HCT116 (cell line): Measurements from ENCODE around the gene FOXR2. TPM values are rescaled to one million over a fixed set of nuclear protein-coding genes. Genes with fewer than 3 reads are reported as not detected.

Experiments used
- ATAC-seq: fragments of 200-7000 bp; cut with Tn5 transposase; 2 replicates; pipeline ENCODE4 v1.9.1; 2020; ENCODE audit warnings: mild to moderate bottlenecking, moderate library complexity
- Bru-seq: library from RNA; stranded (reverse); fragments of 400-500 nt; gene quantifications from one replicate; lab custom pipeline; 2021; lab: Mats Ljungman, UMichigan
- BruChase-seq, 2 experiments: library from RNA; stranded (reverse); fragments of 400-500 nt; gene quantifications; one replicate each; lab custom pipeline; 2021; lab: Mats Ljungman, UMichigan
- BruUV-seq: library from RNA; stranded (reverse); fragments of 400-500 nt; replicated peaks from 2 replicates; lab custom pipeline; 2021; lab: Mats Ljungman, UMichigan
- CTCF ChIA-PET: fragments of 300-600 bp; sonication (Branson Sonifier 250); formaldehyde crosslinking; loops from one replicate; lab custom pipeline; 2021; ENCODE audit warnings: antibody characterized with exemption; lab: Charles Lee
- POLR2A ChIA-PET: fragments of 300-600, 350-600 bp; sonication (Branson Sonifier 250); formaldehyde crosslinking; loops from one replicate; lab custom pipeline; 2021; ENCODE audit warnings: antibody characterized with exemption; lab: Charles Lee
- RAD21 ChIA-PET, 2 experiments: fragments of 300-600 bp; sonication (Branson Sonifier 250); formaldehyde crosslinking; loops; one replicate each; lab custom pipeline; 2023; ENCODE audit warnings: low total read pairs in 2 of 2; ENCODE audit not compliant: uncharacterized antibody in 2 of 2, unreplicated experiment in 2 of 2, low non-redundant PET in 1 of 2; lab: Charles Lee
- DNase-seq: peaks from one replicate; pipeline ENCODE4 v3.0.0-alpha.2; 2010; ENCODE audit warnings: low read depth, low spot score
- H2AFZ ChIP-seq: fragments of 200-600 bp; shearing (Covaris generic), sonication (generic); 2 replicates; pipeline ENCODE4 v1.6.1; 2017; ENCODE audit warnings: low read depth, mixed run types, mixed read lengths, antibody characterized with exemption, low read length; ENCODE audit not compliant: poor library complexity, severe bottlenecking
- H3K27ac ChIP-seq: 2 replicates; pipeline ENCODE4 v1.5.1; 2012; ENCODE audit warnings: low read depth, low read length
- H3K27me3 ChIP-seq: fragments of 200-600 bp; sonication (generic); 2 replicates; pipeline ENCODE4 v1.6.1; 2016; ENCODE audit warnings: mixed run types, low read length, mixed read lengths; ENCODE audit not compliant: insufficient read depth
- H3K36me3 ChIP-seq, 2 experiments: fragments of 200-500 bp in 1 of 2; fragments of 200-600 bp in 1 of 2; sonication (Bioruptor generic) in 1 of 2; sonication (generic) in 1 of 2; 2 replicates each; pipeline versions ENCODE4 v1.5.1 to v1.6.1; 2014 to 2016; ENCODE audit warnings: low read length in 2 of 2, inconsistent platforms in 1 of 2, mixed read lengths in 1 of 2, mixed run types in 1 of 2; ENCODE audit not compliant: insufficient read depth in 2 of 2, control insufficient read depth in 1 of 2
- H3K4me1 ChIP-seq, 2 experiments: fragments of 200-600 bp in 1 of 2; sonication (generic) in 1 of 2; 2 replicates each; pipeline versions ENCODE4 v1.5.1 to v1.6.1; 2012 to 2017; ENCODE audit warnings: low read length in 2 of 2, inconsistent platforms in 1 of 2, mild to moderate bottlenecking in 1 of 2, mixed read lengths in 1 of 2, mixed run types in 1 of 2, moderate library complexity in 1 of 2; ENCODE audit not compliant: insufficient read depth in 2 of 2, control insufficient read depth in 1 of 2
- H3K4me2 ChIP-seq: fragments of 200-600 bp; sonication (generic); 2 replicates; pipeline ENCODE4 v1.6.1; 2017; ENCODE audit warnings: mixed run types, low read length, mixed read lengths
- H3K4me3 ChIP-seq, 2 experiments: fragments of 200-600 bp in 1 of 2; sonication (generic) in 1 of 2; replicated peaks in 1 of 2; 2 replicates each; pipeline ENCODE4 v1.5.1; 2011 to 2016; ENCODE audit warnings: low read length in 2 of 2, control low read depth in 1 of 2, low read depth in 1 of 2, mild to moderate bottlenecking in 1 of 2, mixed read lengths in 1 of 2, mixed run types in 1 of 2
- H3K79me2 ChIP-seq: fragments of 200-600 bp; sonication (generic); 2 replicates; pipeline ENCODE4 v1.6.1; 2017; ENCODE audit warnings: mild to moderate bottlenecking, mixed run types, low read length, moderate library complexity, mixed read lengths; ENCODE audit not compliant: insufficient read depth
- H3K9ac ChIP-seq: fragments of 200-600 bp; sonication (generic); 2 replicates; pipeline ENCODE4 v1.6.1; 2016; ENCODE audit warnings: low read length, mixed read lengths
- H3K9me2 ChIP-seq: fragments of 200-600 bp; sonication (generic), shearing (Covaris generic); 2 replicates; pipeline ENCODE4 v1.6.1; 2017; ENCODE audit warnings: mixed run types, mild to moderate bottlenecking, moderate library complexity; ENCODE audit not compliant: insufficient read depth
- H3K9me3 ChIP-seq, 2 experiments: fragments of 200-500 bp in 1 of 2; fragments of 200-600 bp in 1 of 2; sonication (Bioruptor generic) in 1 of 2; sonication (generic) in 1 of 2; 2 replicates each; pipeline ENCODE4 v1.6.1; 2014 to 2017; ENCODE audit warnings: low read length in 2 of 2, mixed read lengths in 2 of 2, inconsistent platforms in 1 of 2, low read depth in 1 of 2, mild to moderate bottlenecking in 1 of 2, mixed run types in 1 of 2, moderate library complexity in 1 of 2; ENCODE audit not compliant: control insufficient read depth in 1 of 2, insufficient read depth in 1 of 2
- H4K20me1 ChIP-seq: fragments of 200-600 bp; sonication (generic), shearing (Covaris generic); 2 replicates; pipeline ENCODE4 v1.6.1; 2017; ENCODE audit warnings: mixed run types, mild to moderate bottlenecking, moderate library complexity; ENCODE audit not compliant: insufficient read depth
- CTCF ChIP-seq, 3 experiments: fragments of 200-600 bp in 1 of 3; sonication (generic) in 1 of 3; IDR thresholded peaks in 2 of 3; conservative IDR thresholded peaks in 1 of 3; 2 replicates each; pipeline ENCODE4 v1.5.1; 2012 to 2017; ENCODE audit warnings: low read depth in 2 of 3, low read length in 2 of 3, antibody characterized with exemption in 1 of 3, borderline replicate concordance in 1 of 3, control low read depth in 1 of 3, mild to moderate bottlenecking in 1 of 3, mixed read lengths in 1 of 3, mixed run types in 1 of 3, moderate library complexity in 1 of 3; ENCODE audit not compliant: insufficient read depth in 1 of 3
- EGR1 ChIP-seq: IDR thresholded peaks from 2 replicates; pipeline ENCODE4 v1.6.1; 2012; ENCODE audit warnings: low read depth
- ELF1 ChIP-seq: IDR thresholded peaks from 2 replicates; pipeline ENCODE4 v1.6.1; 2012; ENCODE audit warnings: low read depth, borderline replicate concordance
- EZH2 ChIP-seq: fragments of 200-600 bp; sonication (generic); IDR thresholded peaks from 2 replicates; pipeline ENCODE4 v1.6.1; 2017; ENCODE audit warnings: antibody characterized with exemption, mixed run types
- EZH2phosphoT487 ChIP-seq: fragments of 200-600 bp; IDR thresholded peaks from 2 replicates; pipeline ENCODE4 v1.6.1; 2018; ENCODE audit warnings: antibody characterized with exemption, borderline replicate concordance
- FOSL1 ChIP-seq: IDR thresholded peaks from 2 replicates; pipeline ENCODE4 v1.6.1; 2012; ENCODE audit warnings: low read depth
- JUND ChIP-seq: IDR thresholded peaks from 2 replicates; pipeline ENCODE4 v1.6.1; 2012
- POLR2A ChIP-seq: IDR thresholded peaks from 2 replicates; pipeline ENCODE4 v1.7.0; 2011; ENCODE audit warnings: borderline replicate concordance; ENCODE audit not compliant: insufficient read depth, insufficient read length; ENCODE audit errors: extremely low read depth
- REST ChIP-seq: IDR thresholded peaks from 2 replicates; pipeline ENCODE4 v1.6.1; 2012; ENCODE audit warnings: low read depth
- SIN3A ChIP-seq: IDR thresholded peaks from 2 replicates; pipeline ENCODE4 v1.6.1; 2012; ENCODE audit warnings: low read depth
- SP1 ChIP-seq: IDR thresholded peaks from 2 replicates; pipeline ENCODE4 v1.6.1; 2012; ENCODE audit warnings: low read depth
- TCF7L2 ChIP-seq: IDR thresholded peaks from 2 replicates; pipeline ENCODE4 v1.7.0; 2011; ENCODE audit warnings: borderline replicate concordance, inconsistent platforms; ENCODE audit not compliant: insufficient read depth, insufficient read length; ENCODE audit errors: extremely low read depth
- YY1 ChIP-seq: IDR thresholded peaks from 2 replicates; pipeline ENCODE4 v1.6.1; 2011; ENCODE audit warnings: low read length, low read depth, moderate library complexity, mild to moderate bottlenecking; ENCODE audit not compliant: insufficient replicate concordance; ENCODE audit errors: extremely low read depth
- ZBTB33 ChIP-seq: IDR thresholded peaks from 2 replicates; pipeline ENCODE4 v1.6.1; 2011; ENCODE audit warnings: mild to moderate bottlenecking, low read length, moderate library complexity; ENCODE audit not compliant: insufficient replicate concordance; ENCODE audit errors: extremely low read depth
- ZFX ChIP-seq: fragments of 450-650 bp; IDR thresholded peaks from 2 replicates; pipeline ENCODE4 v1.6.1; 2017
- ZNF274 ChIP-seq: fragments of 200-500 bp; sonication (Bioruptor generic); IDR thresholded peaks from 2 replicates; pipeline ENCODE4 v1.6.1; 2014; ENCODE audit warnings: mild to moderate bottlenecking, low read depth, low read length, inconsistent platforms
- intact Hi-C: fragments of 100-400 bp; cut with micrococcal nuclease; formaldehyde crosslinking; loops from 2 replicates; pipeline ENCODE4 v1.10.0; 2022
- long read RNA-seq: library from polyadenylated mRNA; unstranded; transcript quantifications from one replicate; pipeline ENCODE4 v2.0.0, GENCODE V29; 2021; ENCODE audit not compliant: unreplicated experiment
- polyA plus RNA-seq: library from polyadenylated mRNA; unstranded; fragments of >200 nt; gene quantifications from 2 replicates; pipeline ENCODE4 v1.2.1, GENCODE V29; 2012; ENCODE audit warnings: missing spikeins
- total RNA-seq: library from RNA; stranded (reverse); gene quantifications from one replicate; pipeline ENCODE4 v1.2.1, GENCODE V29; 2021; ENCODE audit not compliant: unreplicated experiment

FOXR2 gene
- total RNA-seq (not detected), Bru-seq, nascent RNA (not detected), BruChase-seq, experiment 1, labeled RNA remaining after a 6-hour chase (not detected), BruChase-seq, experiment 2, labeled RNA remaining after a 2-hour chase (not detected)
- not detected in 2 replicates for polyA plus RNA-seq
- long read RNA-seq: 0 reads

- Histone ChIP-seq H3K4me3 (no peak within 1 kb of the TSS), H2AFZ (no peak within 1 kb of the TSS), H3K4me1 (no peaks in the 10 kb centered on the region; a peak in 1 of 4 replicates), H3K27ac (no peak within 1 kb of the TSS), H3K36me3 (no peaks in the 10 kb centered on the region), H3K9ac (no peak within 1 kb of the TSS), H3K79me2 (no peaks in the 10 kb centered on the region), H3K27me3 (peaks cover 9% of the 10 kb centered on the region), H3K9me2 (no peaks in the 10 kb centered on the region), H3K4me2 (no peak within 1 kb of the TSS), H3K9me3 (no peaks in the 10 kb centered on the region), H4K20me1 (no peaks in the 10 kb centered on the region)
- POLR2A ChIA-PET: no interaction called here
- ATAC-seq (no peak), DNase-seq (no peak)
- RAD21 ChIA-PET: no interaction called here
- TF ChIP-seq ZFX (no peak), ZBTB33 (no peak), JUND (no peak), REST (no peak), POLR2A (no peak), FOSL1 (no peak), YY1 (no peak), ELF1 (no peak), SIN3A (no peak), SP1 (no peak), EGR1 (no peak), TCF7L2 (no peak), EZH2 (no peak), EZH2phosphoT487 (no peak), CTCF (IDR thresholded peaks at IDR 0.05 in 2 of 3, conservative IDR thresholded peaks at IDR 0.05 in 1 of 3; ENCODE audit: borderline replicate concordance in 1 of 3, insufficient read depth in 1 of 3, low read depth in 2 of 3, low read length in 2 of 3) (no peak), ZNF274 (no peak)
- CTCF ChIA-PET: no interaction called here
- BruUV-seq: no TSS peak
- intact Hi-C loops: no loop called here
Measured at GRCh38 chrX:55623100-55623499, at the start of gene FOXR2. Gene FOXR2, plus strand, starts transcription at chrX:55623400. Its CDS starts 312 bp downstream, at chrX:55623712.
